ENCODE data around the gene DOHH.

Gene DOHH

DNA sequence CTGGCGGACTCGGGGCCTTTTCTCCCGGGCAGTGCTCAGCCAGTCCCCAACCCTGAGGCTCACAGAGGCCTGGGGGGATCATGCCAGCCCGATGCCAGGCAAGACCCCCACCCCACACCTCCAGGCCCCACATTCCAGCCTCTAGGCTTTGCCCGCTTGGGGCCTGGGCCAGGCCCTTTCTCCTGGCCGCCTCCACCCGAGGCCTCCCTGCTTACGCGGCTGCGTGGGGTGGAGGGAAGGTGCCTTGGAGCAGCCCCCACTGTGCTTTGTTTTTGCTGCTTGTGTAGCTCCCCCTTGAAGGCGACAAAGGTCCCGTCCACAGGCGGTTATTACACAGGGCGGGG, 58.5 kb downstream of the DOHH start:
- no peak for DNase-seq (ENCODE audit: low spot score)

DNA sequence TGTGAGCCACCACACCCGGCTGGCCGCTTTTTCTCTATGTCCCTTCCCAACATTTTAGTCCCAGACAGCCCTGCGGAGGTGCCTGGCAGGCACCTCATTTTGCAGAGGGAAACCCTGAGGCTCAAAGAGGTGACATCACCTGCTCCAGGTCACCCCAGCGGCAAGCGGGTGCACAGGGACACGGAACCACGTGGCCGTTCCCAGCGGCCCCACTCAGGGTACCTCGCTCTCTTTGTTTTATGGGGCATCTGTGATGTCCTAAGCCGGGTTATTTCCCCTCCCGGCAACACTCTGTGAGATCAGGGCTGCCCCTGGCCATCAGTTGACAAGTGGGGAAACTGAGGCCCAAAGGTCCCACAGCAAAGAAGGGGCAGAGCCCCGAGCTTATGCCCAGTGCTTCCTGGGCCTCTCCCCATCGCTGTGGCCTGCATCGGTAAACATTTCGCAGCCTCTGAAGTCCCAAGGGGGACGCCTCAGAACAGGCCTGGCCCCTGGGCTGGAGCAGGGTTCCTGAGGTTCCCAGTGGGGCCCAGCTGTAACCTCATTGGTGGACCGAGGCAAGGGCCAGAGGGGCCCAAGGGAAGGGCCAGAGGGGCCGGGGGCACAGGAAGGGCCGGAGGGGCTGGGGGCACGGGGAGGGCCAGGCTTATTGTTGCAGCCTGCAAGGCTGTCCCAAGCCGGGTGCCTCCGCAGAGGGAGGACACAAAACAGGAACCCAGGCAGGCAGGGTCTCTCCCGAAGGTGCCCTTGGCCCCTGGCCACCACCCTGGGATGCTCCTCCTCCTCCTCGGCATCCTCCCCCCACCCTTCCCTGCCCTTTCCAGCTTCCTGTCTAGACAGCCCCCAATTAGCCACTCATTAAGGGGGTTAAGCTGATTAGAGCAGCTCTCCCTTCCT, 59.1 kb downstream of the DOHH start:
- DNase-seq (ENCODE audit: low spot score), result no peak

Data from Ammon's horn (tissue), 1 donor.